OCI-LY3 (cell line): ENCODE measurements around the gene CHST1.
A peak's percentile ranks its signal among the peaks of the same experiment; 100 is the strongest.

Experiments
- H2AFZ ChIP-seq: fragments of 200-600, 300-600 bp; shearing (Covaris generic); 2 replicates; pipeline ENCODE4 v1.6.0; 2014; ENCODE audit warnings: antibody characterized with exemption, low read depth, low read length
- H3K27ac ChIP-seq: fragments of 200-600, 300-600 bp; sonication (generic); 2 replicates; pipeline ENCODE4 v1.5.1; 2014; ENCODE audit warnings: mild to moderate bottlenecking, low read length, moderate library complexity, mixed read lengths
- H3K27me3 ChIP-seq: fragments of 200-600, 300-600 bp; sonication (generic); 2 replicates; pipeline ENCODE4 v1.6.1; 2014; ENCODE audit warnings: low read depth, low read length, mixed read lengths
- H3K36me3 ChIP-seq: fragments of 200-600, 300-600 bp; sonication (generic); replicated peaks from 2 replicates; pipeline ENCODE3; 2014; ENCODE audit warnings: low read depth, low read length, mixed read lengths
- H3K4me1 ChIP-seq: fragments of 300-600, 200-600 bp; sonication (generic); 2 replicates; pipeline ENCODE4 v1.6.1; 2014; ENCODE audit warnings: low read length, mixed read lengths
- H3K4me2 ChIP-seq: fragments of 200-600, 300-600 bp; sonication (generic); 2 replicates; pipeline ENCODE4 v1.6.1; 2014; ENCODE audit warnings: low read length, mixed read lengths
- H3K4me3 ChIP-seq: fragments of 300-600, 200-600 bp; sonication (generic); 2 replicates; pipeline ENCODE4 v1.5.1; 2014; ENCODE audit warnings: antibody characterized with exemption, mild to moderate bottlenecking, low read length, moderate library complexity
- H3K79me2 ChIP-seq: fragments of 300-600, 200-600 bp; shearing (Covaris generic); 2 replicates; pipeline ENCODE4 v1.6.1; 2014; ENCODE audit warnings: mild to moderate bottlenecking, low read length, mixed read lengths
- H3K9ac ChIP-seq: fragments of 300-600, 200-600 bp; shearing (Covaris generic); 2 replicates; pipeline ENCODE4 v1.6.0; 2014; ENCODE audit warnings: mild to moderate bottlenecking, low read length, moderate library complexity
- H3K9me3 ChIP-seq: fragments of 200-600, 300-600 bp; shearing (Covaris generic); 2 replicates; pipeline ENCODE4 v1.6.1; 2014; ENCODE audit warnings: low read length, mixed read lengths; ENCODE audit not compliant: insufficient read depth
- H4K20me1 ChIP-seq: fragments of 200-600, 300-600 bp; sonication (generic); 2 replicates; pipeline ENCODE4 v1.6.1; 2016; ENCODE audit warnings: low read length, mixed read lengths; ENCODE audit not compliant: insufficient read depth
- CTCF ChIP-seq: fragments of 200-600, 300-600 bp; sonication (generic); IDR thresholded peaks from 2 replicates; pipeline ENCODE4 v1.5.1; 2014; ENCODE audit warnings: antibody characterized with exemption, low read length, low read depth
- EZH2phosphoT487 ChIP-seq: fragments of 200-600 bp; shearing (Covaris generic); IDR thresholded peaks from 2 replicates; pipeline ENCODE4 v1.6.1; 2018; ENCODE audit warnings: antibody characterized with exemption, mixed run types, low read depth

Gene CHST1

DNA sequence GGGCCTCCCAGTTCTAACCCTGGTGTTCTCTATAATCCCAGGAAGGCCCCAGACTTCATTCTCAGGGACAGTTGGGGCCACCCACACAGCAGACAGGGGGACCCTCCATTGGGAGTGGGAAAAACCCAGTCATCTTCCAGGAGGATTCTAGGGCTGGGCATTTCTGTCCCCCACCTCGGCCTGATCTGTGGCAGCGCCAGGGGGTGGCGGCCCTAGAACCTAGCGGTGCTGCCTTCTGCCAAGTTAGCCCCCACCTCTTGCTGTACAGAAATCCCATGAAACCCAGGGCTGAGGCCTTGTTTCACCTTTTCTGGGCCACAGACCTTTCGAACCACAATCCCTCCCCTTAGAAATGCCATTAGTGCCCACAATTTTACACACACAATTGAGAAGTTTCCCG is 9.6 kb downstream of the CHST1 start:
- peaks cover 15% of the 10 kb centered on the region for H3K27me3 ChIP-seq
- no peaks in the 10 kb centered on the region for H3K4me1 ChIP-seq
- no peak overlapping the region for H3K4me2 ChIP-seq

DNA sequence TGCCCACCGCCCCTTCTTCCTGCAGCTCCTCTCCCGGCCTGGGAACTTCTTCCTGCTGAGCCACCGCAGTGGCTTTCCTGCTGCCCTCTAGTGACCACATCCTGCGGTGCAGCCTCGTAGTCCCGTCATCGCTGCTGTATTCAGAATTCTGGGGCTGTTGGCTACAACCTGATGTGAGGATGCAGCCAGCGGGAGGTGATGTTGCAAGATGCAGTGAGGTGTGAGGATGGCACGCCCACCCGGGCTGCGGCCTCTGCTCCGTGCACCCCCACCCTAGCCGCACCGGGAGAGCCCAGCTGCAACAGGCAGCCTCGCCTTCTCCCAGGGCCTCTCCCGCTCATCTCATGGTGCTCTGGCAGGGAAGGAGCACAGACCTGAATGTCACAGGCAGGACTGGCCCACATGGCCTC is 10.1 kb downstream of the CHST1 start:
- Histone ChIP-seq H3K27me3 (peaks cover 10% of the 10 kb centered on the region), H3K4me1 (no peaks in the 10 kb centered on the region), H3K9ac (no peak overlapping the region), H3K36me3 (no peaks in the 10 kb centered on the region), H3K79me2 (no peaks in the 10 kb centered on the region), H3K9me3 (no peaks in the 10 kb centered on the region), H3K4me3 (no peak overlapping the region), H2AFZ (no peak overlapping the region), H4K20me1 (no peaks in the 10 kb centered on the region), H3K4me2 (peak overlapping the region; percentile 52), H3K27ac (no peak overlapping the region)
- TF ChIP-seq EZH2phosphoT487, result no peak
- TF ChIP-seq CTCF, result peak; percentile 85

More for the DNA sequence above, 9.6 kb downstream of the CHST1 start:
- Histone ChIP-seq H2AFZ (no peak overlapping the region), H3K79me2 (no peaks in the 10 kb centered on the region), H3K9ac (no peak overlapping the region), H3K4me3 (no peak overlapping the region), H3K27ac (no peak overlapping the region), H3K9me3 (no peaks in the 10 kb centered on the region), H4K20me1 (no peaks in the 10 kb centered on the region), H3K36me3 (no peaks in the 10 kb centered on the region)
- no peak for TF ChIP-seq EZH2phosphoT487
- TF ChIP-seq CTCF, result no peak

DNA sequence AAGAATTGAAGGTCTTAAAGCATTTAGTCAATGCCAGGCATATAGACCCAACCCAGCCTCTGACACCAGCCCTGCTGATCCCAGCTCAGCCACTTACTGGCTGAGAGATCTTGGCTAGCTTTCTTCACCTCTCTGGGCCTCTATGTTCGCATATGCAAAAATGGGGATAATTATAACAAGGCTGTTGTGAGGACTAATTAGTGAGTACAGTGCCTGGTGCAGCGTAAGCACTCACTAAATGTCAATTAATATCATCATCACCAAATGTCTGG is 10.5 kb downstream of the CHST1 start:
- Histone ChIP-seq H3K4me1 (no peaks in the 10 kb centered on the region), H3K9ac (no peak overlapping the region), H3K4me3 (no peak overlapping the region), H4K20me1 (no peaks in the 10 kb centered on the region), H2AFZ (no peak overlapping the region), H3K36me3 (no peaks in the 10 kb centered on the region), H3K9me3 (no peaks in the 10 kb centered on the region), H3K27me3 (peaks cover 8% of the 10 kb centered on the region; the same call in 1 of the 2 replicates), H3K79me2 (no peaks in the 10 kb centered on the region), H3K27ac (no peak overlapping the region), H3K4me2 (peak overlapping the region; percentile 52)
- TF ChIP-seq EZH2phosphoT487 (no peak), CTCF (no peak)

DNA sequence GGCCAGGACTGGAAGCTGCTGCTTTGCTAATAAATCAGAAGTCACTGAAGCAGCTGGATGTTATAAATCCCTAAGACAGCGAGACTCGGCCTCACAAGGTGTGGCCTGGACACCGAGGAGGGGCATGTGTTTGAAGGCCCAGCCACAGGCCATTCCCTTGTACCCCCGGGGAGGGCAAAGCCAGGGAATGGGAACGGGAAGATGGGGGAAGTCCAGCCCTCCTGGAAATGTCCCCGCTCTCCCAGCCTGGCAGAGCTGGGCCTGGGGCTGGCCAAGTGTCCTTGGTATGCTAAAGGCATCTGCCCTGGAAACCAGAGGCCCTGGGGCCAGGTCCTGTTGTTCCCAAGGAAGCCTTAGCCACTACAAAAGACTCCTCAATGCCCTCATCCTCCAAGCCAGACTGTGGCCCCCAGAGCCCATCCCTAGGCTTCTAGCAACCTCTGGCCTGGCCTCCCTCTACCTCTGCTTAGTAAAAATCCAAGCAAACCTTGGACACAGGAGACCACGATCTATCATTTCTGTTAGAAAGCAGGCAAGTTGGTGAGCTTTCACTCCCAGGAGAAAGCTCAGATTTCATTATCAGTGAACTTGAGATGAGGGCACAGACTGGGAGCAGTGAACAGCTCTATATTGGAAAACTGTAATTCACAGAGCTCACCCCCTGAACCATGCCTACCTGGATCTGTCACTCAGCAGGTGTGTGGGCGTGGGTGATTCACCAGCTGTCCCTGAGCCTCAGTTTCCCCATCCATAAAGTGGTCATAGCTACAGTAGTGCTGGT is 11.0 kb downstream of the CHST1 start:
- TF ChIP-seq CTCF (no peak), EZH2phosphoT487 (no peak)
- Histone ChIP-seq H3K9ac (no peak overlapping the region), H2AFZ (no peak overlapping the region), H3K79me2 (no peaks in the 10 kb centered on the region), H3K27me3 (peaks cover 8% of the 10 kb centered on the region; the same call in 1 of the 2 replicates), H3K36me3 (no peaks in the 10 kb centered on the region), H3K27ac (no peak overlapping the region), H3K4me3 (no peak overlapping the region), H3K4me1 (no peaks in the 10 kb centered on the region), H3K9me3 (no peaks in the 10 kb centered on the region), H4K20me1 (no peaks in the 10 kb centered on the region), H3K4me2 (no peak overlapping the region)
